IMR-90 (cell line): ENCODE measurements around the gene EML6. TPM values are rescaled to one million over a fixed set of nuclear protein-coding genes. Genes with fewer than 3 reads are reported as not detected.
A peak's percentile ranks its signal among the peaks of the same experiment; 100 is the strongest.

Experiments used
- ATAC-seq: fragments of 200-7000 bp; cut with Tn5 transposase; 2 replicates; pipeline ENCODE4 v1.9.1; 2020; ENCODE audit warnings: low read depth, mild to moderate bottlenecking, moderate library complexity
- BruUV-seq: library from RNA; stranded (reverse); fragments of 400-500 nt; replicated peaks from 2 replicates; lab custom pipeline; 2021; lab: Mats Ljungman, UMichigan
- CTCF ChIA-PET: fragments of 300-600 bp; formaldehyde crosslinking; extraction: SDS; loops from one replicate; lab custom pipeline; 2021; ENCODE audit warnings: antibody characterized with exemption; lab: Yijun Ruan, JAX
- POLR2A ChIA-PET: fragments of 300-600 bp; sonication (Branson Sonifier 250); formaldehyde crosslinking; loops from one replicate; lab custom pipeline; 2022; ENCODE audit warnings: antibody characterized with exemption; ENCODE audit not compliant: unreplicated experiment; lab: Charles Lee
- DNase-seq: peaks from one replicate; pipeline ENCODE4 v3.0.0; 2013
- H2AFZ ChIP-seq: replicated peaks from 2 replicates; pipeline ENCODE3; 2013; ENCODE audit warnings: low read length, mild to moderate bottlenecking; ENCODE audit not compliant: poor library complexity
- H2AK5ac ChIP-seq: 2 replicates; pipeline ENCODE4 v1.6.1; 2013; ENCODE audit warnings: low read depth, low read length, inconsistent platforms
- H2AK9ac ChIP-seq: replicated peaks from 2 replicates; pipeline ENCODE3; 2013; ENCODE audit warnings: mild to moderate bottlenecking, low read depth, low read length, moderate library complexity; ENCODE audit not compliant: poor library complexity
- H2BK120ac ChIP-seq: 2 replicates; pipeline ENCODE4 v1.6.1; 2013; ENCODE audit warnings: low read depth, low read length, inconsistent platforms
- H2BK15ac ChIP-seq: 3 replicates; pipeline ENCODE4 v1.6.1; 2013; ENCODE audit warnings: low read depth, low read length, inconsistent platforms
- H2BK20ac ChIP-seq: 2 replicates; pipeline ENCODE4 v1.6.1; 2013; ENCODE audit warnings: low read depth, mild to moderate bottlenecking, inconsistent platforms, low read length, moderate library complexity
- H2BK5ac ChIP-seq: 2 replicates; pipeline ENCODE4 v1.6.1; 2013; ENCODE audit warnings: mild to moderate bottlenecking, low read depth, low read length, inconsistent platforms; ENCODE audit not compliant: poor library complexity, severe bottlenecking
- H3K14ac ChIP-seq: replicated peaks from 2 replicates; pipeline ENCODE4 v1.6.1; 2013; ENCODE audit warnings: low read depth, low read length, inconsistent platforms
- H3K18ac ChIP-seq: 2 replicates; pipeline ENCODE4 v1.6.1; 2013; ENCODE audit warnings: low read depth, low read length, control low read depth
- H3K23ac ChIP-seq: 2 replicates; pipeline ENCODE4 v1.6.1; 2013; ENCODE audit warnings: low read depth, low read length, inconsistent platforms
- H3K27ac ChIP-seq: 2 replicates; pipeline ENCODE4 v1.5.1; 2013; ENCODE audit warnings: mild to moderate bottlenecking, control low read depth, low read length; ENCODE audit not compliant: insufficient read depth
- H3K27me3 ChIP-seq: 2 replicates; pipeline ENCODE4 v1.6.1; 2013; ENCODE audit warnings: low read length; ENCODE audit not compliant: control insufficient read depth, insufficient read depth
- H3K36me3 ChIP-seq: 2 replicates; pipeline ENCODE4 v1.6.1; 2013; ENCODE audit warnings: low read length, mixed read lengths; ENCODE audit not compliant: control insufficient read depth, insufficient read depth
- H3K4ac ChIP-seq: 2 replicates; pipeline ENCODE4 v1.6.1; 2013; ENCODE audit warnings: low read depth, low read length, inconsistent platforms
- H3K4me1 ChIP-seq: 2 replicates; pipeline ENCODE4 v1.6.1; 2013; ENCODE audit warnings: low read length, mixed read lengths; ENCODE audit not compliant: control insufficient read depth, insufficient read depth
- H3K4me2 ChIP-seq: 2 replicates; pipeline ENCODE4 v1.6.1; 2013; ENCODE audit warnings: low read depth, mild to moderate bottlenecking, control low read depth, low read length, moderate library complexity
- H3K4me3 ChIP-seq: 2 replicates; pipeline ENCODE4 v1.5.1; 2013; ENCODE audit warnings: low read depth, mild to moderate bottlenecking, control low read depth, low read length, moderate library complexity; ENCODE audit not compliant: insufficient read depth
- H3K56ac ChIP-seq: 2 replicates; pipeline ENCODE4 v1.6.1; 2013; ENCODE audit warnings: low read length, inconsistent platforms; ENCODE audit not compliant: insufficient read depth; ENCODE audit errors: extremely low read depth
- H3K79me1 ChIP-seq, 2 experiments: 2 replicates each; pipeline ENCODE4 v1.6.1; 2013; ENCODE audit warnings: low read length in 2 of 2, inconsistent platforms in 1 of 2, low read depth in 1 of 2
- H3K9ac ChIP-seq: 2 replicates; pipeline ENCODE4 v1.6.1; 2013; ENCODE audit warnings: low read depth, low read length, control low read depth
- H3K9me1 ChIP-seq: 2 replicates; pipeline ENCODE4 v1.6.1; 2013; ENCODE audit warnings: low read length, inconsistent platforms; ENCODE audit not compliant: insufficient read depth
- H3K9me3 ChIP-seq: 2 replicates; pipeline ENCODE4 v1.6.1; 2013; ENCODE audit warnings: low read length; ENCODE audit not compliant: control insufficient read depth, insufficient read depth
- H4K20me1 ChIP-seq: 2 replicates; pipeline ENCODE4 v1.6.1; 2013; ENCODE audit warnings: low read length, inconsistent platforms; ENCODE audit not compliant: insufficient read depth
- H4K5ac ChIP-seq: 2 replicates; pipeline ENCODE4 v1.6.1; 2013; ENCODE audit warnings: mild to moderate bottlenecking, low read depth, low read length, control low read depth
- H4K8ac ChIP-seq, 2 experiments: 2 replicates each; pipeline ENCODE4 v1.6.1; 2013; ENCODE audit warnings: low read depth in 2 of 2, low read length in 2 of 2, control low read depth in 1 of 2, inconsistent platforms in 1 of 2
- H4K91ac ChIP-seq: 2 replicates; pipeline ENCODE4 v1.6.1; 2013; ENCODE audit warnings: low read depth, low read length, inconsistent platforms; ENCODE audit not compliant: insufficient read depth
- CEBPB ChIP-seq: IDR thresholded peaks from 2 replicates; pipeline ENCODE4 v1.6.1; 2012; ENCODE audit warnings: low read depth, low read length, improper control_type of control experiment
- CTCF ChIP-seq: conservative IDR thresholded peaks from 2 replicates; pipeline ENCODE4 v1.5.1; 2012; ENCODE audit warnings: mild to moderate bottlenecking, low read depth, low read length, improper control_type of control experiment
- NFE2L2 ChIP-seq: fragments of 150-350 bp; IDR thresholded peaks from 2 replicates; pipeline ENCODE4 v1.6.1; 2016; ENCODE audit warnings: low read depth, mild to moderate bottlenecking, low read length
- WGBS, 2 experiments: methylation state at CpG; one replicate each; pipeline versions ENCODE4 v1.1.5 to v1.1.7; 2013; ENCODE audit warnings: missing lambda C conversion rate in 2 of 2; ENCODE audit not compliant: insufficient read length in 1 of 2; ENCODE audit errors: extremely low coverage in 2 of 2; 5-methylcytosine and 5-hydroxymethylcytosine counted together
- dilution Hi-C: fragments of 300-500 bp; cut with HindIII; formaldehyde crosslinking; loops from one replicate; pipeline ENCODE4 v1.14.3; 2018; ENCODE audit warnings: low sequenced_read_pairs; ENCODE audit not compliant: unreplicated experiment
- in situ Hi-C: fragments of 300-500 bp; cut with MboI; formaldehyde crosslinking; loops from 3 replicates; pipeline ENCODE4 v1.14.3; 2019; ENCODE audit warnings: low sequenced_read_pairs, inconsistent platforms, mixed read lengths
- intact Hi-C: fragments of 100-400 bp; cut with micrococcal nuclease; formaldehyde crosslinking; loops from 2 replicates; pipeline ENCODE4 v1.10.0; 2022
- polyA plus RNA-seq, 3 experiments: library from polyadenylated mRNA; depleted of rRNA; stranded (reverse); fragments of >200 nt; gene quantifications; 2 replicates each; pipeline ENCODE4 v1.2.3, GENCODE V29; 2012; ENCODE audit warnings: low replicate concordance in 1 of 3
- total RNA-seq: library from RNA; depleted of rRNA; stranded (reverse); fragments of >200 nt; gene quantifications from 2 replicates; pipeline ENCODE4 v1.2.3, GENCODE V29; 2012

Gene EML6
- total and polyA plus RNA-seq, 2 of the 4 experiments (the other 2 are of a cell fraction) = 0.18 to 0.19 TPM

- no peak for TF ChIP-seq CEBPB
Observed at GRCh38 chr2:54955358-54956110, 232.1 kb downstream of the EML6 start (continued).

- H3K56ac ChIP-seq = no peak overlapping the region
- H2AK5ac ChIP-seq = no peak overlapping the region
- no peak overlapping the region for H2AK9ac ChIP-seq
- H3K27ac ChIP-seq = no peak overlapping the region
- H3K4me3 ChIP-seq = no peak overlapping the region
- no peak overlapping the region for H3K18ac ChIP-seq
- no peak overlapping the region for H3K9ac ChIP-seq
- TF ChIP-seq CTCF (no peak), NFE2L2 (peak; percentile 25; the same call in 1 of the 2 replicates)
- H3K9me3 ChIP-seq = no peaks in the 10 kb centered on the region
- H3K36me3 ChIP-seq = no peaks in the 10 kb centered on the region
- no peak overlapping the region for H3K4me2 ChIP-seq
- no peak overlapping the region for H3K23ac ChIP-seq
- H3K4ac ChIP-seq = no peak overlapping the region
- in situ Hi-C loops = no loop called here
- ATAC-seq (no peak), DNase-seq (peak; percentile 52)
- H3K14ac ChIP-seq = no peak overlapping the region
- POLR2A ChIA-PET = no interaction called here
- H2AFZ ChIP-seq = no peak overlapping the region
- H3K9me1 ChIP-seq = peaks cover 16% of the 10 kb centered on the region
- dilution Hi-C loops = no loop called here
- no peak overlapping the region for H2BK20ac ChIP-seq
- H3K79me1 ChIP-seq = peaks cover 0 to 9% of the 10 kb centered on the region in 2 experiments; a peak in 2 of 4 replicates
- H3K4me1 ChIP-seq = peaks cover 8% of the 10 kb centered on the region
- H2BK15ac ChIP-seq = no peak overlapping the region
- no peak overlapping the region for H2BK5ac ChIP-seq
- H4K8ac ChIP-seq = no peak overlapping the region
- H4K91ac ChIP-seq = no peak overlapping the region
- no peaks in the 10 kb centered on the region for H3K27me3 ChIP-seq
- intact Hi-C loops = no loop called here
- BruUV-seq = no TSS peak
- H4K5ac ChIP-seq = no peak overlapping the region
- WGBS, 2 experiments = 80% methylated on average over 1 of the region's 2 CpGs; no CpG with 5 or more reads in 1 of the 2 experiments
- H4K20me1 ChIP-seq = no peaks in the 10 kb centered on the region
- CTCF ChIA-PET = interaction anchor here (1.4 kb wide), 1 partner anchor 10 kb away, joined by 4 read pairs; no protein-coding TSS in a partner anchor
- no peak overlapping the region for H2BK120ac ChIP-seq
Observed at GRCh38 chr2:54956111-54956627, 232.7 kb downstream of the EML6 start.
